ENCODE measurements around the gene SGTA.

Gene SGTA

GRCh38 chr19:2798733-2799132 is 15.7 kb upstream of the SGTA start:
- DNase-seq (ENCODE audit: low read depth), result no peak
- no peak overlapping the region for H3K4me3 ChIP-seq (ENCODE audit: control insufficient read depth, low read depth, low read length)
- TF ChIP-seq CTCF (IDR thresholded peaks at IDR 0.05; ENCODE audit: control insufficient read depth, insufficient read depth, low read depth, low read length, missing control alignments), result no peak

- no peak for DNase-seq (ENCODE audit: low read depth)
- TF ChIP-seq CTCF (IDR thresholded peaks at IDR 0.05; ENCODE audit: control insufficient read depth, insufficient read depth, low read depth, low read length, missing control alignments), result no peak
- H3K4me3 ChIP-seq (ENCODE audit: control insufficient read depth, low read depth, low read length), result no peak overlapping the region
Observed at GRCh38 chr19:2798158-2798685, 15.1 kb upstream of the SGTA start.

- DNase-seq (ENCODE audit: low read depth), result no peak
- no peak for TF ChIP-seq CTCF (IDR thresholded peaks at IDR 0.05; ENCODE audit: control insufficient read depth, insufficient read depth, low read depth, low read length, missing control alignments)
Observed at GRCh38 chr19:2797280-2797679, 14.2 kb upstream of the SGTA start.

GRCh38 chr19:2796659-2797266 is 13.7 kb upstream of the SGTA start:
- no peak for TF ChIP-seq CTCF (IDR thresholded peaks at IDR 0.05; ENCODE audit: control insufficient read depth, insufficient read depth, low read depth, low read length, missing control alignments)
- DNase-seq (ENCODE audit: low read depth), result no peak
- no peak overlapping the region for H3K4me3 ChIP-seq (ENCODE audit: control insufficient read depth, low read depth, low read length)

More at GRCh38 chr19:2797280-2797679, 14.2 kb upstream of the SGTA start:
- H3K4me3 ChIP-seq (ENCODE audit: control insufficient read depth, low read depth, low read length), result no peak overlapping the region

GRCh38 chr19:2795827-2796658 is 13.0 kb upstream of the SGTA start:
- no peak for TF ChIP-seq CTCF (IDR thresholded peaks at IDR 0.05; ENCODE audit: control insufficient read depth, insufficient read depth, low read depth, low read length, missing control alignments)

GRCh38 chr19:2793577-2793976 is 10.5 kb upstream of the SGTA start:
- TF ChIP-seq CTCF (IDR thresholded peaks at IDR 0.05; ENCODE audit: control insufficient read depth, insufficient read depth, low read depth, low read length, missing control alignments), result no peak
- no peak overlapping the region for H3K4me3 ChIP-seq (ENCODE audit: control insufficient read depth, low read depth, low read length)

More at GRCh38 chr19:2795827-2796658, 13.0 kb upstream of the SGTA start:
- no peak overlapping the region for H3K4me3 ChIP-seq (ENCODE audit: control insufficient read depth, low read depth, low read length)
- DNase-seq (ENCODE audit: low read depth), result no peak

More at GRCh38 chr19:2793577-2793976, 10.5 kb upstream of the SGTA start:
- no peak for DNase-seq (ENCODE audit: low read depth)

Data from AG09309 (cell line).